ENCODE data around the gene FGFR2.

Gene FGFR2

GRCh38 chr10:121594623-121595350 lies 3.5 kb downstream of the FGFR2 start:
- no CpG with 5 or more reads among the region's 5 CpGs for WGBS (ENCODE audit: extremely low coverage, insufficient coverage, low lambda C conversion rate)

GRCh38 chr10:121594076-121594475 lies 4.2 kb downstream of the FGFR2 start:
- no peak for DNase-seq
- H4K5ac ChIP-seq (ENCODE audit: low read length), result no peak overlapping the region
- H2AK5ac ChIP-seq (ENCODE audit: low read length), result no peak overlapping the region
- H3K79me2 ChIP-seq (ENCODE audit: control insufficient read depth, insufficient read depth, low read length), result peaks cover 13% of the 10 kb centered on the region
- no peak overlapping the region for H3K56ac ChIP-seq (ENCODE audit: low read length)
- H3K4me3 ChIP-seq (ENCODE audit: low read length), result no peak overlapping the region
- peaks cover 8% of the 10 kb centered on the region for H3K4me1 ChIP-seq (ENCODE audit: control insufficient read depth, low read depth, low read length)
- no peak overlapping the region for H3K9ac ChIP-seq (ENCODE audit: low read length)
- no peak overlapping the region for H3K23ac ChIP-seq (ENCODE audit: low read length)
- no peak overlapping the region for H4K8ac ChIP-seq (ENCODE audit: low read depth, low read length)
- H2BK5ac ChIP-seq (ENCODE audit: low read length), result no peak overlapping the region
- H2BK120ac ChIP-seq (ENCODE audit: low read depth, low read length), result no peak overlapping the region
- no peak overlapping the region for H2BK15ac ChIP-seq (replicated peaks; ENCODE audit: low read depth)
- peaks cover 11% of the 10 kb centered on the region for H3K79me1 ChIP-seq (ENCODE audit: low read length)
- H3K36me3 ChIP-seq (ENCODE audit: control insufficient read depth, insufficient read depth, low read length), result no peaks in the 10 kb centered on the region
- WGBS (ENCODE audit: extremely low coverage, insufficient coverage, low lambda C conversion rate), result no CpG with 5 or more reads among the region's 8 CpGs
- H3K18ac ChIP-seq (ENCODE audit: low read length), result peak overlapping the region; percentile 34
- no peak overlapping the region for H3K4me2 ChIP-seq (ENCODE audit: low read length)
- H3K27ac ChIP-seq (ENCODE audit: low read depth, low read length), result no peak overlapping the region
- no peaks in the 10 kb centered on the region for H3K27me3 ChIP-seq (ENCODE audit: insufficient read depth, low read length, poor library complexity)
- H3K4ac ChIP-seq (ENCODE audit: low read depth, low read length), result no peak overlapping the region

More at GRCh38 chr10:121594623-121595350, 3.5 kb downstream of the FGFR2 start:
- H2AK5ac ChIP-seq (ENCODE audit: low read length), result no peak overlapping the region
- peaks cover 9% of the 10 kb centered on the region for H3K4me1 ChIP-seq (ENCODE audit: control insufficient read depth, low read depth, low read length)
- no peak overlapping the region for H2BK5ac ChIP-seq (ENCODE audit: low read length)
- no peak overlapping the region for H3K56ac ChIP-seq (ENCODE audit: low read length)
- H3K27ac ChIP-seq (ENCODE audit: low read depth, low read length), result no peak overlapping the region
- no peak overlapping the region for H2BK15ac ChIP-seq (replicated peaks; ENCODE audit: low read depth)
- no peak overlapping the region for H3K4me2 ChIP-seq (ENCODE audit: low read length)
- DNase-seq, result no peak
- no peak overlapping the region for H3K4me3 ChIP-seq (ENCODE audit: low read length)
- H3K27me3 ChIP-seq (ENCODE audit: insufficient read depth, low read length, poor library complexity), result no peaks in the 10 kb centered on the region
- peak overlapping the region; percentile 34 for H3K18ac ChIP-seq (ENCODE audit: low read length)
- H3K79me2 ChIP-seq (ENCODE audit: control insufficient read depth, insufficient read depth, low read length), result peaks cover 13% of the 10 kb centered on the region
- H4K8ac ChIP-seq (ENCODE audit: low read depth, low read length), result no peak overlapping the region
- H4K5ac ChIP-seq (ENCODE audit: low read length), result no peak overlapping the region
- peaks cover 11% of the 10 kb centered on the region for H3K79me1 ChIP-seq (ENCODE audit: low read length)
- no peak overlapping the region for H3K9ac ChIP-seq (ENCODE audit: low read length)
- H3K23ac ChIP-seq (ENCODE audit: low read length), result no peak overlapping the region
- H3K36me3 ChIP-seq (ENCODE audit: control insufficient read depth, insufficient read depth, low read length), result no peaks in the 10 kb centered on the region
- no peak overlapping the region for H3K4ac ChIP-seq (ENCODE audit: low read depth, low read length)
- no peak overlapping the region for H2BK120ac ChIP-seq (ENCODE audit: low read depth, low read length)

GRCh38 chr10:121593281-121594075 lies 4.8 kb downstream of the FGFR2 start:
- Histone ChIP-seq H3K9ac (ENCODE audit: low read length) (no peak overlapping the region), H2AK5ac (ENCODE audit: low read length) (no peak overlapping the region), H4K8ac (ENCODE audit: low read depth, low read length) (no peak overlapping the region), H3K79me2 (ENCODE audit: control insufficient read depth, insufficient read depth, low read length) (peaks cover 17% of the 10 kb centered on the region), H3K4me2 (ENCODE audit: low read length) (no peak overlapping the region), H2BK15ac (replicated peaks; ENCODE audit: low read depth) (no peak overlapping the region), H3K4ac (ENCODE audit: low read depth, low read length) (no peak overlapping the region), H3K4me1 (ENCODE audit: control insufficient read depth, low read depth, low read length) (peaks cover 8% of the 10 kb centered on the region), H3K4me3 (ENCODE audit: low read length) (no peak overlapping the region), H2BK5ac (ENCODE audit: low read length) (no peak overlapping the region), H2BK120ac (ENCODE audit: low read depth, low read length) (no peak overlapping the region), H3K79me1 (ENCODE audit: low read length) (peaks cover 11% of the 10 kb centered on the region), H3K27ac (ENCODE audit: low read depth, low read length) (no peak overlapping the region), H3K27me3 (ENCODE audit: insufficient read depth, low read length, poor library complexity) (no peaks in the 10 kb centered on the region), H4K5ac (ENCODE audit: low read length) (no peak overlapping the region), H3K18ac (ENCODE audit: low read length) (no peak overlapping the region), H3K23ac (ENCODE audit: low read length) (no peak overlapping the region), H3K36me3 (ENCODE audit: control insufficient read depth, insufficient read depth, low read length) (no peaks in the 10 kb centered on the region), H3K56ac (ENCODE audit: low read length) (no peak overlapping the region)
- no peak for DNase-seq
- WGBS (ENCODE audit: extremely low coverage, insufficient coverage, low lambda C conversion rate), result no CpG with 5 or more reads among the region's 20 CpGs

GRCh38 chr10:121592155-121592890 lies 5.9 kb downstream of the FGFR2 start:
- Histone ChIP-seq H3K56ac (ENCODE audit: low read length) (no peak overlapping the region), H2BK5ac (ENCODE audit: low read length) (no peak overlapping the region), H3K79me1 (ENCODE audit: low read length) (peaks cover 11% of the 10 kb centered on the region), H2BK120ac (ENCODE audit: low read depth, low read length) (no peak overlapping the region), H3K79me2 (ENCODE audit: control insufficient read depth, insufficient read depth, low read length) (peaks cover 25% of the 10 kb centered on the region), H3K27ac (ENCODE audit: low read depth, low read length) (no peak overlapping the region), H4K8ac (ENCODE audit: low read depth, low read length) (no peak overlapping the region), H4K5ac (ENCODE audit: low read length) (no peak overlapping the region), H3K18ac (ENCODE audit: low read length) (no peak overlapping the region), H3K27me3 (ENCODE audit: insufficient read depth, low read length, poor library complexity) (no peaks in the 10 kb centered on the region), H3K4me3 (ENCODE audit: low read length) (no peak overlapping the region), H3K36me3 (ENCODE audit: control insufficient read depth, insufficient read depth, low read length) (no peaks in the 10 kb centered on the region), H3K23ac (ENCODE audit: low read length) (no peak overlapping the region), H2AK5ac (ENCODE audit: low read length) (no peak overlapping the region), H2BK15ac (replicated peaks; ENCODE audit: low read depth) (no peak overlapping the region), H3K4me2 (ENCODE audit: low read length) (no peak overlapping the region), H3K4ac (ENCODE audit: low read depth, low read length) (no peak overlapping the region), H3K9ac (ENCODE audit: low read length) (no peak overlapping the region), H3K4me1 (ENCODE audit: control insufficient read depth, low read depth, low read length) (peaks cover 8% of the 10 kb centered on the region)
- no CpG with 5 or more reads among the region's 18 CpGs for WGBS (ENCODE audit: extremely low coverage, insufficient coverage, low lambda C conversion rate)
- no peak for DNase-seq

- no peak overlapping the region for H3K56ac ChIP-seq (ENCODE audit: low read length)
- H3K36me3 ChIP-seq (ENCODE audit: control insufficient read depth, insufficient read depth, low read length), result no peaks in the 10 kb centered on the region
- H2BK15ac ChIP-seq (replicated peaks; ENCODE audit: low read depth), result no peak overlapping the region
- WGBS (ENCODE audit: extremely low coverage, insufficient coverage, low lambda C conversion rate), result no CpG with 5 or more reads among the region's 6 CpGs
- no peak overlapping the region for H2AK5ac ChIP-seq (ENCODE audit: low read length)
- H3K9ac ChIP-seq (ENCODE audit: low read length), result no peak overlapping the region
- no peak for DNase-seq
- no peak overlapping the region for H3K4me3 ChIP-seq (ENCODE audit: low read length)
- no peak overlapping the region for H3K4ac ChIP-seq (ENCODE audit: low read depth, low read length)
- H3K27me3 ChIP-seq (ENCODE audit: insufficient read depth, low read length, poor library complexity), result no peaks in the 10 kb centered on the region
- H3K23ac ChIP-seq (ENCODE audit: low read length), result no peak overlapping the region
- peaks cover 30% of the 10 kb centered on the region for H3K79me2 ChIP-seq (ENCODE audit: control insufficient read depth, insufficient read depth, low read length)
- H3K79me1 ChIP-seq (ENCODE audit: low read length), result peaks cover 14% of the 10 kb centered on the region
- H3K4me2 ChIP-seq (ENCODE audit: low read length), result no peak overlapping the region
- no peak overlapping the region for H4K5ac ChIP-seq (ENCODE audit: low read length)
- H4K8ac ChIP-seq (ENCODE audit: low read depth, low read length), result no peak overlapping the region
- H2BK5ac ChIP-seq (ENCODE audit: low read length), result no peak overlapping the region
- H2BK120ac ChIP-seq (ENCODE audit: low read depth, low read length), result no peak overlapping the region
- H3K18ac ChIP-seq (ENCODE audit: low read length), result no peak overlapping the region
- H3K4me1 ChIP-seq (ENCODE audit: control insufficient read depth, low read depth, low read length), result peaks cover 6% of the 10 kb centered on the region
- no peak overlapping the region for H3K27ac ChIP-seq (ENCODE audit: low read depth, low read length)
These were observed 7.1 kb downstream of the FGFR2 start for GRCh38 chr10:121591186-121591585.

Measured in mesendoderm (in vitro differentiated cells).